GM21447 (cell line): Measurements from ENCODE around the gene ARL8A.
A peak's percentile ranks its signal among the peaks of the same experiment; 100 is the strongest.
"Not testable (repeated sequence)": the region's sequence is repeated elsewhere in the genome, so short reads cannot be mapped to it uniquely, and the experiment has no call there.

Source experiments
- ATAC-seq: cut with Tn5 transposase; IDR thresholded peaks from one replicate; pipeline ENCODE4 v1.9.1; 2021; ENCODE audit not compliant: unreplicated experiment

Gene ARL8A

DNA sequence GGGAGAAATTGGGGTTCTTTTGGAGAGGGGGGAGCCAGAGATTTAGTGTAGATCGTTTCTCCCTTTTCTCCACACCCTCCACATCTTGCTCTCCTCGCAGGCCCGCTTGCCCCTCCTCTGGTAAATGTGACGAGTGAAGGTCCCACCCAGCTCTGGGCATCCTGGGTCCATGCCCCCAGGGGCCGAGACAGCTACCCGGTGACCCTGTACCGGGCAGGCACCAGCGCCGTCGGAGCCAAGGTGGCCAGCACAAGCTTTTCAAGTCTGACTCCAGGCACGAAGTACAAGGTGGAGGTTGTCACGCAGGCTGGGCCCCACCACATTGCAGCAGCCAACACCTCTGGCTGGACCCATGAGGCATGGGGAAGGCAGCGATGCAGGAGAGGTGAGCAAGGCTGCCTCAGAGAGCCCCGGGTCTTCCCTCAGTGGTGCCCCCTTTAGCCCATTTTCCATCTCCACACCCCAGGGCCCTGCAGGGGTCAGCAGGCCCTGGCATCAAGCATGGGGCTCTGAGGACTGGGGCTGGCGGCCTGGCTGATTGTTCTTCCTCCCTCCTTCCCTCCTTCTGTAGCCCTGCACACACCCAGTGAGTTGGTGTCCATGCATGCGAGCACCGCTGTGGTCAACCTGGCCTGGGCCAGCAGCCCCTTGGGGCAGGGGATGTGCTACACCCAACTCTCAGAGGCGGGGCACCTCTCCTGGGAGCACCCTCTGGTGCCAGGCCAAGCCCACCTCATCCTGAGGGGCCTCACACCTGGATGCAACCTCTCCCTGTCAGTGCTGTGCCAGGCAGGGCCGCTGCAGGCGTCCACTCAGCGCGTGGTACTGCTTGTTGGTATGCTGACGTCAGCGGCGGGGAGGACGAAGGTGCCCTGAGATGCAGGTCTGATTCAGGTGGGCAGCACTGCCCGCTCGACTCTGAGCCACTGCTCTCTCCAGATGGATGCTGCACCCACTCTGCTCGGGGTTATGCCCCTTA lies 32.7 kb upstream of the ARL8A start:
- ATAC-seq: no peak

DNA sequence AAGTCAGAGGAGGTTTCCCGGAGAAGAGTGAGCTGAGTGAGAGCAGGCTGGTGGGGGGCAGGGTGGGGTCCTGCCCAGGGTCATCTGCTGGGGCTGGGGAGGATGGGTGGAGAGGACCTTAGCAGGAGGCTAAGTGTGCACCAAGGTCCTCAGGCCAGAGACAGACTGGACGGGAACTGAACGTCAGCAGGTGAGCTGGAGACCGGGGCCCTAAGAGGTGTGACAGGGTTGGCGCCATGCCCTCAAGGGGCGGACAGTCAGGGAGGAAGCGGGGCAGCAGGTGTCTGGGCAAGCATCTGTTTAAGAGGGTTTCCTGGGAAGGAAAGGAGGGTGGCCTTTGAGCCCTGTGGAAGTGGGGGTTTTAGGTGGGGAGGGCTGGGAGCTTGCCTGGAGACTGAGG lies 29.5 kb upstream of the ARL8A start:
- no peak for ATAC-seq

DNA sequence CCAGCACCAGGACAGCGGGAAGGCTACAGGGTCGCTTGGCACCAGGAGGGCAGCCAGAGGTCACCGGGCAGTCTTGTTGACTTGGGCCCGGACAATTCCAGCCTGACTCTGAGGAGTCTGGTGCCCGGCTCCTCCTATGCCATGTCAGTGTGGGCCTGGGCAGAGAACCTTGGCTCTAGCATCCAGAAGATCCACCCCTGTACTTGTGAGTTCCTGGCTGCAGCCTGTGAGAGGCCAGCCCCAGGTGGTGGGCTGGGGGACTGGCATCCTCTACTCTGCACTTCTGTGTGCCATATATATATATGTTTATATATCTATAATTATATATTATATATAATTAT lies 27.4 kb upstream of the ARL8A start:
- no peak for ATAC-seq

DNA sequence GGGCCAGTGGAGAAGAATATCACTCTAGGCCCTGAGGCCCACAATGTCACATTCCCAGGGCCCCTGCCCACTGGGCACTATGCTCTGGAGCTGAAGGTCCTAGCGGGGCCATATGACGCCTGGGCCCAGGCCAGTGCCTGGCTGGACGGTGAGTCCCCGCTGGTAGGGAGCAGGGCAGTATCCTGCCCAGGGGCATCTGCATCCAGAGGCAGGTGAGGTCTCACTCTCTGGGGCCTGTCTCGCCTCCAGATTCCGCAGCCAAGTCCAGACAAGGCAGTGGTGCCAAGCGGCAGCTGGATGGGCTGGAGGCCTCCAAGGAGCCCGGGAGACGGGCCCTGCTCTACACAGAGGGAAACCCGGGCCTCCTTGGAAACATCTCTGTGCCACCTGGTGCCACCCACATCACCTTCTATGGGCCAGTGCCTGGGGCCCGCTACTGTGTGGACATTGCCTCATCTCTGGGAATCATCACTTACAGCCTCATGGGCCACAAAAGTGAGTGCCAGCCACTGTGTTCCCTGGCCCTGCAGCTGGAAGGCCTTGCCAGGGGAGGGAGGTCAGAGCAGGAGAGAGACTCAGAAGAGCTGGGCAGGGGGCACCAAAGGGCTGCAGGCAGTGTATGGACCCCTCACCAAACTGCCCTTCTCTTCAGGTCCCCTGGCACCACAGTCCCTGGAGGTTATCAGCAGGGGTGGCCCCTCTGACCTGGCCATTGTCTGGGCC lies 26.9 kb upstream of the ARL8A start:
- no peak for ATAC-seq

DNA sequence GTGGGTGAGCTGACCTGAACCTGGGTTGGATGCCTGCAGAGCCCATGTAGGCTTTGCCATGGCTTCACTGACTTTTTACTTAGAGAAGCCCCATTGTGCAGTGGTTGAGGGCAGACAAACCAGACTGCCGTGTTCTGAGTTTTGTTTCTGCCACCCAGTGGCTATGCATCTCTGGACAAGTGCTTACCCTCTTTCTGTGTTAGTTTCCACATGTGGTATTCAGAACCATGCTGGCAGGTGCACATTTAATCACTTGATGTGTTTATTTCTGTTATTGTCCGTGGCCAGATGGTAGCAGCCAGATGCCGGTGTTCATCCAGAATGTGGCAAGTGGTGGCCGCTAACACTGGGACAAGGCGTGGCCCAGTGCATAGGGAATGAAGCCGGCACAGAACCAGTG lies 26.2 kb upstream of the ARL8A start:
- no peak for ATAC-seq

DNA sequence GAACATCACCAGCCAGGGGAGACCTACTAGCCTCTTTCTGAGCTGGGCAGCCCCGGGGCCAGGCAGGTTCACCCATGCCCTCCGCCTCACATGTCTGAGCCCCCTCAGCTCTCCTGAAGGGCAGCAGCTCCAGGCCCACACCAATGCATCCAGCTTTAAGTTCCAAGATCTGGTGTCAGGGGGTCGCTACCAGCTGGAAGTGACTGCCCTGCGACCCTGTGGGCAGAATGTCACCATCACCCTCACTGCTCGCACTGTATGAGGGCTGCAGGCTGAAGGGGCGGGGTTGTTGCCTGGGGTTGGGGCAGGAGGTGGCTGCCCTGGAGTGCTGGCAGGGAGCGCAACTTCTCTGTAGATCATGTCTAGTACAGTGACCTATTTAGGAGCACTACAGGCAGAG lies 24.3 kb upstream of the ARL8A start:
- ATAC-seq: no peak

DNA sequence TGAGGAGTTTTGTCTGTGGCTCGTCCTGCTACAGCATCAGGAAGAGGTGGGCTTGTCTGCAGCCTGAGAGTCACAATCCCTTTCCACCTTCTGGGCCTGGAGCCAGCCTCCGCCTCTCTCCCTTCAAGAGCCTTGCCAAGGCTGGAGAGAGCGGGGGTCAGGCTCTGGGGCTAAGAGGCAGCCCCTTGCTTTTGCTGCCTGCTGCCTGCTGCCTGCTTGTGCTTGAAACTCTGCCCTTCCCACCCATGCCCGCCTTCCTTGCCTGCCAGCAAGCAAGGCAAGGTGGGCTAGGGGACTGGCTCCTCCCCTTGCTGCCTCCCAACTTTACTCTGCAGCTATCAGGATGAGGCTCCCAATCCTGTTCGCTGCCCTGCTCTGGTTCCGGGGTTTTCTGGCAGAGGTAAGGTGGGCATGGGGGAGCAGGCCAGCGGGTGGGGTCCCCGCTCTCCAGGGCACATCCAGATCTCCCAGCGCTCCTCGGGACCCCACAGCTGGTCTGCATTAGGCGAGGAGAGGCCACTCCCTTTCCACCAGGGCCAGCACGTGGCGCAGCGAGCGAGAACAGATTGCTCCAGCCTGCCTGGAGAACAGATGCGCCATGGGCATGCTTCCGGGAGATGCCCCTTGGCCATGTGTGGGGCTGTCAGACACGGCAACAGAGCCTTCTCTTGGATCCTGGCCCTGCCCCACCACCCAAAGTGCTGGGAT lies 23.3 kb upstream of the ARL8A start:
- no peak for ATAC-seq

DNA sequence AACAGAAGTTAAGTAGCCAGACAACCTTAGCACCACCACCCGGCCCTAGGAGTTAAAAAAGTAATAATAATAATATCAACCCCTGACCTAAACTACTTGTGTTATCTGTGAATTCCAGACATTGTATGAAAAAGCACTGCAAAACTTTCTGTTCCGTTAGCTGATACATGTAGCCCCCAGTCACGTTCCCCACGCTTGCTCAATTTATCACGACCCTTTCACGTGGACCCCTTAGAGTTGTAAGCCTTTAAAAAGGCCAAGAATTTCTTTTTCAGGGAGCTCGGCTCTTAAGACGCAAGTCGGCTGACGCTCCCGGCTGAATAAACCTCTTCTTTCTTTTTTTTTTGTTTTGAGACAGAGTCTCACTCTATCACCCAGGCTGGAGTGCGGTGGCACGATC lies 22.5 kb upstream of the ARL8A start:
- ATAC-seq: not testable (repeated sequence)

DNA sequence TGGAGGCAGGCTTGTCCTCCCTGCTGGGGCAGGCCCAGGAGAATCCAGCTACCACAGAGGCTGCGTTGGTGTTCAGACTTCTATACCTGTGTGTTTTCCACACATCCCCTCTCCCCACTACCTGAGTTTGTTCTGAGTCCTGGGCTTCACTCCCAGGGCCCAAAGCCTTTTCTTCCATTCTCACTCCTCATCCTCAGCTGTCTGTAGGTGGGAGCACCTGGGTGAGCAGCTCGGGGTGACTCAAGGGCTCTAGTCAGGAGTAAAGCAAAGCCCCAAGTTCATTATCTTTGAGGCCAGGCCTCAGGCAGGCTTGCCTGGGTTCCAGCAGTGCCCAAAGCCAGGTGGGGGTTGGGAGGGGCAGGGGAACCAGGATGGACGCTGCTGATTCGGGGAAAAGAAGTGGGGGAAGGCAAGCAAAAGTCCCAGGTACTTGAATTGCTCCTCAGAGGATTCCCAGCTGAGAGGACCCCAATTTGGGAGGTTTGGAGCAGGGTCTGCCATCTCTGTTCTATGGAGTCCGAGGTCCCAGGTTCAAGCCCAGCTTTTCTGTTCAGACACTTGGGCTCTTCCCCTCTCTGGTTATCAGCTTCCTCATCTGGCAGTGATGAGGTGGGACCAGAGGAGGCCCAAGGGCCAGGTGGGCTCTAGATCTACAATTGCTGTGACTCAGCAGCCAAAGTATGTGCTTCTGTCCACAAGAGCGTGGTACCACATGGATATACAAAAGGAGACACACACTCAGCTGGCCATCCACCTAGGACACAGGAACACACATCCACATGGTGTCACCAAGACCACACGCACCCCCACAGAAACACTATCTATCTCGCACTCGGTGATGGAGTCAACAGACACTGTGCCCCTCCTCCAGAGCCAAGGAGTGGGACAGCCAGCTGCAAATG lies 21.7 kb upstream of the ARL8A start:
- ATAC-seq: no peak

DNA sequence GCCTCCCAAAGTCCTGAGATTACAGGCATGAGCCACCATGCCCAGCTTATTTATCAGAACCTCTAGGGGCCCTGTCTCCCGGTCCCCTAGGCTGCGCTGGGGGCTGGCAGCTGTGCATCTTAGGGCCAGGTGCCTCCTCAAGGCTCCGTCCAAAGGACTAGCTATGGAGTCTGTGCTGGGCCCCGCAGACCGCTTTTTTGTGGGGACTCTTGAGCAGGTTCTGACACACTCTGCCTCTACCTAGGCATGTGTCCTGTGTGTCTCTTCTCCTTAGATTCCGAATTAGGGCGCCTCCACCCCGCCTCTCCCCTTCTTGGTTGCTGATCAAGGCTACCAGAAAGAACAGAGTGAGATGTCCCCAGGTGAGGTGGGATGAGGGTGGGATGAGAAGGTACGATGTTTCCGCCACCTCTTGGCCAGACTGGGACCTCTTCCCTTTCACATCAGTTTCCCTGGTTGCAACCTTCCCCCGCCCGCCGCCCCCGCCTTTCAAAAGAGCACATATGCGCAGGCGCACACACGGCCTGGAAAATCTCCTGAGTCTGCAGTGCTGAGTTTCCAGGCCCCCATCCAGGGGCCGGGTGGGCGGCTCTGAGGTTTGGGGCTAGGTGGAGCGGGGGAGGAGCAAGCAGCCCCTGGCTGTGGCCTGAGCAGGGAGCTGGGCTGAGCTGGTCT lies 20.9 kb upstream of the ARL8A start:
- no peak for ATAC-seq

DNA sequence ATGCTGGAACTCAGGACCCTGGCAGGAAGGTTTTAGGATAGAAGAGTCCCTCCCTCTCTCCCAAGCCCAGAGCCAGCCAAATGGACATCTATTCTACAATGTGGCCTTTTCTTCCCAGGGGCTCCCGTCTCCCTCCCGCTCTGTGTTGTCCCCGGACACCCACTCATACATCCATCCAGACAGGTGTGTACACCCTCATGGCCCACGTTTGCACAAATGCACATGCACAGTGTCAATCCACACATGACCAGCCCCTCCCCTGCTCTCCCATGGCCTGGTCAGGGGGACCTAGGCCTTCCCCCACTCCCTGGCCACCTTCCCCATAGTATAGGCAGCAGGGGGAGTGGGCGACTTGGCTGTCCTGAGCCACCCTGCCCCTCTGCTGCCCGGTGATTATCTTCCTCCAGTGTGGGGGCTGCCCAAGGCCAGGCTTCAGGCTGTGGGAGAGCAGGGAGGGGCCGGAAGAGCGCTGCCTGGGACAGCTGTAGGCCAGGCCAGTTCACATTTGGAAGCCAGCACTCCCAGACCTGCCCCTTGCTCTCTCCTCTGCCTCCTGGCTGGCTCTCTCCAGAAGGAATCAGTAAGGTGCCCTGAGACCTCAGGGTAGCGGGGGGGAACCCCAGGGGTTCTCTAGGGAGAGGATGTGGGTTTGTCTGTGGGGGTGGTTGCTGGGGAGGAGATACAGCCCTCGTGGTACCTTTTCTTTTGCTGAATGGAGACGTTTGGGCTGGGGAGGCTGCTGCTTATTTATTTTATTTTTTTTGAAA lies 19.9 kb upstream of the ARL8A start:
- peak; percentile 57 for ATAC-seq

DNA sequence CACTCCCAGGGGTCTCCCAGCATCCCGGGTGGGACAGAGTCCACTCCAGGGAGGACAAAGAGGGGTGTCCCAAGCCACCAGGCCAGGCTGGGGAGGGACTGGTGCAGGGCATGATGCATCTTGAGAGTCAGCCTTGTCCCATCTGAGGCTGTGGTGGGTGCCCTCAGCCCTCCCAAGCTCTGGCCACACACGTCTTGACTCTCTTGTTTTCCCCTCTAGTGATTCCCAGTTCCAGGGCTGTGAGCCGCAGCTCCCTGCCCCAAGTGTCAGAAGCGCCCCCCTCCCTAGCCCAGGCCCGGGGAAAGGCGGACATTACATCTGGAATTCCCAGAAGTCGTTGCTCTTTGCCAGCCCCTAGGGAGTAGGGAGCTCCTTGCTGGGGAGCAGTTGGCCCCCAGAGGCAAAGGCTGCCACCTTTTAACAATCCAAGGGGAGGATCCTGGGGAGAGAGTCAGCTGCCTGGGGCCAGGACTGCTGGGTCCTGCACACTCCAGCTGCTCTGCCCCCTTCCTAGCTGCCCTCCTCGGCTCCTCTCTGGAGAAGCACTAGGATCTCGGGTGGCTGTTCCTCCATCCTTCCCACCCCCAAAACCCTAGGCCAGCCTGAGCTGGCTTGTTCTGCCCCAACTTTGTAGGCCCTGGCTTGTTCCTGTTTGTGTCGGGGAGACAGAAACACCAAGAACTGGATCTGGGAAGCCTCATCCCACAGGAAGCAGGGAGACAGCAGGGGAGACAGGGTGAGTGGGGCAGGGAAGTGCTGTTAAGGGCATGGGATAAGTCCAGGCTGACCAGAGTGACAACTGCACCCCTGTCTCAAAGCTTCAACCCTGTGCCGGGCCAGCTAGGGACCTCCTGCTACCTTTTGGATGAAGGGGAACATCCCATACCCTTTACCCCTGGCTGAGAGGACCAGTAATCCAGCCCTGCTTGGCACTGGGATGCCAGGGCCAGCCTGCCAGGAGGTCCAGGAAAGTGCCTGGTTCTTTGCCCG lies 19.0 kb upstream of the ARL8A start:
- no peak for ATAC-seq

DNA sequence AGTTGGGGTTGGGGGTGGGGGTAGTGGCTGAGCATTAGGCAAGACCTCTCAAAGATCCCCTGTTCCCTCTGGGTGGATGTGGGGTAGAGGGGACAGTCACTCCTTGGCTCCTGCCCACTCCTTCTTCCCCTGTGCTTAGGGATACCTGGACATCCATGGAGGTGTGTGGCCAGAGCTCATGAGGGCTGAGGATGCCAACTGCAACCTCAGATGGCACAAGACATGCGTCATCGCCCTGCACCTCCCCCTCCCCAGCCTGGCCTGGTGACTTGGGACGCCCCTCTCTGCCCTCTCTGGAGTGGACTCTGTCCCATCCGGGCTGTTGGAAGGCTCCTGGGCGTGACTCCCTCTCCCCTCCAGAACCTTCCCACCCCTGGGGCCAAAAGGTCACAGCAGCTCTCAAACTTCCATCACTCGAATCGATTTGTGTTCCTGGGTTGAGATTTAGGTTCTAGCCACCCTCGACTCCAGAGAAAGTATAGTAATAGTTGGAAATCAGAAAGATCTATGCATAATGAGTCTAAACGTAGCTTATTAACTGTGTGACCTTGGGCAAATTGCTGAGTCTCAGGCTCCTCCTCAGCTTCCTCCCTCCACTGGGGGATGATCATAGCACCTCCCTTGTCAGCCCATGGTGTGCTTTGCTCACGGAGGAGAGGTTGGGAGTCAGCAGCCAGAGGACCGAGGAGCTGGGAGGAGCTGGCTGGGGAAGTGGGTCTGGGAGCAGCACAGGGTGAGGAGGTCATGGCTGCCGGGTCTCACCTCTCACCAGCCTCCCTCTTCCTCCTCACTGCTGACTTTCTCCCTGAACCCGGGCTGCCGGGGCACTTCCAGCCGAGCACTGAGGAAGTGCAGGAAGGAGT lies 18.1 kb upstream of the ARL8A start:
- ATAC-seq: no peak

DNA sequence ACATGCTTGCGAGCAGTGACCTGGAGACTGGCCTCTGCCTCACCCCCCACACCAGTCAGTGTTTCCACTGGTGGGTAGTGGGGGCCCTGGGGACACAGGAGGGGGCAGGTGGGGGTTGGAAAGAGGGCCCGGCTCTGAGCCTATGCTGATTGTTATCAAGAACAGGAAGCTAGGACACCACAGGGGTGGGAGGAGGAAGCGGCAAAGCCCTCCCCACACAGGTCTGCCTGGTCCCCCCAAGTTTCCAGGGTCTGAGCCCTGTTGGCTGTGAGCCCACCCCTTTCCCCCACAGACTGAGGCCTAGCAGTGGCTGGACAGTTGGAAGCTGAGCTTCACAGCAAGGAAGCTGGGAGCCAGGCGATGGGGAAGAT lies 17.5 kb upstream of the ARL8A start:
- no peak for ATAC-seq

DNA sequence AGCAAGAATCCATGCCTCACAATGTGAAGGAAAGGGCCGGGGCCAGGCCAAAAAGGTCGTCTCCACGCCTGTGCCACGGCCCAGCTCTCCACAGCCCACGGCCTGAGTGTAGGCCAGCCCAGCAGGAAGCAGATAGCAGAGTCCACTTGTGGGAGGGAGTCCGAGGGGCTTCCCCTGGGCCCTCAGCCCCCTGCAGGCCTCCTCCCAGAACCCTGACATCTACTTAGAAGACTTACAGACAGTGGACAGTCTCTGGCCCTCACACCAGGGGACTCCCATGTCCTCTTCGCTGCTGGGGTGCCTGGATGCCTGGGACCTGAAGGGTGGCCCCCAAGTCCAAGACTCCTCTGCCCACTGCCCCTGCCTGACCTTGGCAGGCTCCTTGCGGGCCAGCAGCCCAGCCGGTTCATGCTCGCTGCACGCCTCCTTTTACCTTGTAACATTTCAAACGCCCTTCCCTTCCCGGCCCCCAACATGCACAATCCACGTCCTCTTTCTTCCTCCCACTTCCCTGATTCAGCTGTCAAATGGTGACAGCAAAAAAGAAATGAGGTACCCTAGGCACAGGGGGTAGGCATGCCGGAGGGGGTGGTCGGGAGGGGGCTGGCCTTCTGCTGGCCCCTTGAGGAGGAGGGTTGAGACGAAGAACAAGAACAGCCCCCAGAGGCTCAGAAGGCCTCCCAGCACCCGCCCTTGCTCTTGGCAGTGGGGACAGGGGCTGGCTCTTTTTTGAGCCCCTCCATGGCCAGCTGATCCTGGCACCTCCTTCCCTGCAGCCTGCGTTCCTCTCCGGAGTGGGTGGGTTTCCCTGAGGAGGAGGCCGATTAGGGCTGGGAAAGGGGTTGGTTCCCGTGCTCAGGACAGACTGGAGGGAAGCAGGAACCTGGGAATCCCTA lies 16.9 kb upstream of the ARL8A start:
- no peak for ATAC-seq

DNA sequence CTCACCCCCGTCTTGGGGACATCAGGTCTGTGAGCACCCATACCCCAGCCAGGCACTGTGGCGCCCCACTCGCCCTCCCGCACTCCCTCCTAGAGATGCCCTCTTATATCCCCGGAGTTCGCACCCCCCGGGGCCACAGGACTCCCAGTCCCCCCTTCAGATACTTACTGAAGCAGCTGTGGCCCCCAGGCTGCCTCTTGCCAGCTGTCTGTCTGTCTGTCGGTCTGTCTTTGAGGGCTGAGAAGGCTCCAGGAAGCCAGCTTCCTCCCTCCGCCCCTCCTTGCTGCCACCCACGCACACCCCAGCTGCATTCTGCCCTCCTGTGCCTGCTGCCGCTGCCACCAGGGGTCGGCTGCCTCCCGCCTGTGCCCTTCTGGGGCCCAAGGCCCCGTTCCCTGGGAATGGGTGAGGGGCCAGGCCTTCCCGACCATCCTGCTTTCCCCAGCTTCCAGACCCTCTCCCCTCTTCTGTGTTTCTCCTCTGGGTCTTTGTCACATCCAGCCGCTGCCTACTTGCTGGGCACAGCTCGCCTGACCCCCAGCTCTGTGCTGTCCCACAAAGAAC lies 15.9 kb upstream of the ARL8A start, which contains the start of gene PTPN7:
Gene PTPN7, minus strand, starts transcription at position 226 of the 564 bp plus-strand sequence. CDS start 1,200 bp downstream, outside the sequence.
- peak; percentile 49 for ATAC-seq
